Ishikawa (cell line): Measurements from ENCODE around the gene PPP1R9B.

Source experiments
- CEBPB ChIP-seq: IDR thresholded peaks from 2 replicates; pipeline ENCODE4 v1.6.1; 2012
- EP300 ChIP-seq: IDR thresholded peaks from 2 replicates; pipeline ENCODE4 v1.6.1; 2012; ENCODE audit warnings: borderline replicate concordance
- RAD21 ChIP-seq: IDR thresholded peaks from 2 replicates; pipeline ENCODE4 v1.6.1; 2012; ENCODE audit warnings: low read depth
- TAF1 ChIP-seq: IDR thresholded peaks from 2 replicates; pipeline ENCODE4 v1.6.1; 2012; ENCODE audit warnings: low read depth, mild to moderate bottlenecking
- TCF12 ChIP-seq: IDR thresholded peaks from 2 replicates; pipeline ENCODE4 v1.6.1; 2012; ENCODE audit warnings: low read depth
- TEAD4 ChIP-seq: IDR thresholded peaks from 2 replicates; pipeline ENCODE4 v1.6.1; 2012
- TF ChIP-seq, protein P1 (sequence below): IDR thresholded peaks from 2 replicates; pipeline ENCODE4 v1.6.1; 2012
- TF ChIP-seq, protein P2 (sequence below): IDR thresholded peaks from 2 replicates; pipeline ENCODE4 v1.6.1; 2012; ENCODE audit warnings: low read depth, mild to moderate bottlenecking

DNA sequence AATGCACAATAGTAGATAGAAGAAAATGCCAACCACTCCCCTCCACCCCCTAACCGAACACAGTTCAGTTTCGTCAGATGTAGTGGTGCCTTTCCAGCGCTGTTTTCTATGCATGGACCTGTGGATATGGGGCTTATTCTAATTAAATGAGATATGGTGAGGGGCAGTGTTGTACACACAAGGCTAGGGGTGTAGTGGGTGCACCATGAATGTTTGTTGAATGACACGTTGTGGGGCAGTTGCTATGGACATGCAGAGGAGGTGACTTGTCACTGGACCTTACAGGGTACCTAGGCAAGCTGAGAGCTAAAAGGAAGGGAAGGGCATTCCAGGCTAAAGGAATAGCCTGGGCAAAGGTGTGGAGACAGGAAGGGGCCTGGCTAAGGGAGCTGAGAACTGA lies 51.9 kb downstream of the PPP1R9B start:
- TF ChIP-seq CEBPB (no peak), TAF1 (no peak), TEAD4 (no peak), TCF12 (no peak), EP300 (no peak), RAD21 (no peak)
- TF ChIP-seq, protein P1, sequence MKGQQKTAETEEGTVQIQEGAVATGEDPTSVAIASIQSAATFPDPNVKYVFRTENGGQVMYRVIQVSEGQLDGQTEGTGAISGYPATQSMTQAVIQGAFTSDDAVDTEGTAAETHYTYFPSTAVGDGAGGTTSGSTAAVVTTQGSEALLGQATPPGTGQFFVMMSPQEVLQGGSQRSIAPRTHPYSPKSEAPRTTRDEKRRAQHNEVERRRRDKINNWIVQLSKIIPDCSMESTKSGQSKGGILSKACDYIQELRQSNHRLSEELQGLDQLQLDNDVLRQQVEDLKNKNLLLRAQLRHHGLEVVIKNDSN, result no peak
- TF ChIP-seq, protein P2, sequence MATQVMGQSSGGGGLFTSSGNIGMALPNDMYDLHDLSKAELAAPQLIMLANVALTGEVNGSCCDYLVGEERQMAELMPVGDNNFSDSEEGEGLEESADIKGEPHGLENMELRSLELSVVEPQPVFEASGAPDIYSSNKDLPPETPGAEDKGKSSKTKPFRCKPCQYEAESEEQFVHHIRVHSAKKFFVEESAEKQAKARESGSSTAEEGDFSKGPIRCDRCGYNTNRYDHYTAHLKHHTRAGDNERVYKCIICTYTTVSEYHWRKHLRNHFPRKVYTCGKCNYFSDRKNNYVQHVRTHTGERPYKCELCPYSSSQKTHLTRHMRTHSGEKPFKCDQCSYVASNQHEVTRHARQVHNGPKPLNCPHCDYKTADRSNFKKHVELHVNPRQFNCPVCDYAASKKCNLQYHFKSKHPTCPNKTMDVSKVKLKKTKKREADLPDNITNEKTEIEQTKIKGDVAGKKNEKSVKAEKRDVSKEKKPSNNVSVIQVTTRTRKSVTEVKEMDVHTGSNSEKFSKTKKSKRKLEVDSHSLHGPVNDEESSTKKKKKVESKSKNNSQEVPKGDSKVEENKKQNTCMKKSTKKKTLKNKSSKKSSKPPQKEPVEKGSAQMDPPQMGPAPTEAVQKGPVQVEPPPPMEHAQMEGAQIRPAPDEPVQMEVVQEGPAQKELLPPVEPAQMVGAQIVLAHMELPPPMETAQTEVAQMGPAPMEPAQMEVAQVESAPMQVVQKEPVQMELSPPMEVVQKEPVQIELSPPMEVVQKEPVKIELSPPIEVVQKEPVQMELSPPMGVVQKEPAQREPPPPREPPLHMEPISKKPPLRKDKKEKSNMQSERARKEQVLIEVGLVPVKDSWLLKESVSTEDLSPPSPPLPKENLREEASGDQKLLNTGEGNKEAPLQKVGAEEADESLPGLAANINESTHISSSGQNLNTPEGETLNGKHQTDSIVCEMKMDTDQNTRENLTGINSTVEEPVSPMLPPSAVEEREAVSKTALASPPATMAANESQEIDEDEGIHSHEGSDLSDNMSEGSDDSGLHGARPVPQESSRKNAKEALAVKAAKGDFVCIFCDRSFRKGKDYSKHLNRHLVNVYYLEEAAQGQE, result no peak
